GM18868 (cell line): Measurements from ENCODE around the gene FRMD5.
"Not testable (repeated sequence)": the region's sequence is repeated elsewhere in the genome, so short reads cannot be mapped to it uniquely, and the experiment has no call there.

ENCODE experiments used
- ATAC-seq: cut with Tn5 transposase; IDR thresholded peaks from one replicate; pipeline ENCODE4 v1.9.1; 2021; ENCODE audit warnings: mild to moderate bottlenecking, moderate library complexity; ENCODE audit not compliant: unreplicated experiment

The FRMD5 gene

GRCh38 chr15:43867096-43867495, 328.0 kb downstream of the FRMD5 start:
- no peak for ATAC-seq

DNA sequence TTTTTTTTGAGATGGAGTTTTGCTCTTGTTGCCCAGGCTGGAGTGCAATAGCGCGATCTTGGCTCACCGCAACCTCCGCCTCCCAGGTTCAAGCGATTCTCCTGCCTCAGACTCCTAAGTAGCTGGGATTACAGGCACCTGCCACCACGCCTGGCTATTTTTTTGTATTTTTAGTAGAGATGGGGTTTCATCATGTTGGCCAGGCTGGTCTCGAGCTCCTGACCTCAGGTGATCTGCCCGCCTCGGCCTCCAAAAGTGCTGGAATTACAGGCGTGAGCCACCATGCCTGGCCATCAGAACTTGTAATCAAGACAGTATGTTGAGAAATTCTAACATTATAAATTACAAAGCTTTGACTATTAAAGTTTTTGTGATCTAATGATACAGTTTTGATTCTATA, 328.4 kb downstream of the FRMD5 start:
- not testable (repeated sequence) for ATAC-seq

GRCh38 chr15:43859546-43859945, 335.5 kb downstream of the FRMD5 start:
- ATAC-seq: no peak

GRCh38 chr15:43854801-43855200, 340.3 kb downstream of the FRMD5 start:
- no peak for ATAC-seq

GRCh38 chr15:43852607-43853006, 342.5 kb downstream of the FRMD5 start:
- ATAC-seq: no peak

DNA sequence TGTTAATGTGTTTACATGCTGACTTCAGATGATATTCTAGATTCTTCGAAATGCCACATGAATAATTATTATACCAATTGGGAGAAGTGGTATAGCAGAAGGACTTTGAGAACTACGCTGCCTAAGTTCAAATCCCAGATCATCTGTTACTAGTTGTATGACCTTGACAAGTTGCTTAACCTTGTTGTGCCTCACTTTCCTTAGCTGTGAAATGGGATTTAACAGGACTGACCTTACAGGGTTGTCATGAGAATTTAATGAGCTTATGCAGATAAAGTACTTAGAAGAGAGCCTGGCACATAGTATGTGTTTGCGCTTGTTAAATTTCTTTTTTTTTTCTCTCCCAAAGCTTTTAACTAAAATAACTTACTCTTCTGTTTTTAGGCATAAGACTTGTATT, 343.8 kb downstream of the FRMD5 start:
- no peak for ATAC-seq

- no peak for ATAC-seq
Measured at GRCh38 chr15:43845421-43845820, 349.6 kb downstream of the FRMD5 start.

GRCh38 chr15:43832485-43832884, 362.6 kb downstream of the FRMD5 start:
- ATAC-seq: not testable (repeated sequence)

DNA sequence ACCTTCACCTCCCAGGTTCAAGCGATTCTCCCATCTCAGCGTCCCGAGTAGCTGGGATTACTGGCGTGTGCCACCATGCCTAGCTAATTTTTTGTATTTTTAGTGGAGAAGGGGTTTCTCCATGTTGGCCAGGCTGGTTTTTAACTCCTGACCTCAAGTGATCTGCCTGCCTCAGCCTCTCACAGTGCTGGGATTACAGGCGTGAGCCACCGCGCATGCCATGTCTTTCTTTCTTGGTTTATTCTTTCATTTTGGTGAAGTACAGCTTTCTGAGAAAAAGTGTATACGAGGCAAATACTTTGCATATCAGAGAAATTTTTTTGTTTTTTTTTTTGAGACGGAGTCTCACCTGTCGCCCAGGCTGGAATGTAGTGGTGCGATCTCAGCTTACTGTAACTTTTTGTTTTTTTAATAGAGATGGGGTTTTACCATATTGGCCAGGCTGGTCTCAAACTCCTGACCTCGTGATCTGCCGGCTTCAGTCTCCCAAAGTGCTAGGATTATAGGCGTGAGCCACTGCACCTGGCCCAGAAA, 363.5 kb downstream of the FRMD5 start:
- not testable (repeated sequence) for ATAC-seq

GRCh38 chr15:43830691-43831275, 364.3 kb downstream of the FRMD5 start:
- not testable (repeated sequence) for ATAC-seq

GRCh38 chr15:43829951-43830540, 365.0 kb downstream of the FRMD5 start:
- ATAC-seq: not testable (repeated sequence)

- no peak for ATAC-seq
Measured at GRCh38 chr15:43828061-43828657, 366.9 kb downstream of the FRMD5 start.

- ATAC-seq: peak; percentile 59
Measured at GRCh38 chr15:43826508-43827341, 368.3 kb downstream of the FRMD5 start, which contains the start of gene WDR76. Gene WDR76 (plus strand): TSS chr15:43827002. CDS start chr15:43827033, 31 bp downstream.

GRCh38 chr15:43826029-43826507, 369.0 kb downstream of the FRMD5 start:
- no peak for ATAC-seq

GRCh38 chr15:43825305-43825704, 369.8 kb downstream of the FRMD5 start:
- not testable (repeated sequence) for ATAC-seq

DNA sequence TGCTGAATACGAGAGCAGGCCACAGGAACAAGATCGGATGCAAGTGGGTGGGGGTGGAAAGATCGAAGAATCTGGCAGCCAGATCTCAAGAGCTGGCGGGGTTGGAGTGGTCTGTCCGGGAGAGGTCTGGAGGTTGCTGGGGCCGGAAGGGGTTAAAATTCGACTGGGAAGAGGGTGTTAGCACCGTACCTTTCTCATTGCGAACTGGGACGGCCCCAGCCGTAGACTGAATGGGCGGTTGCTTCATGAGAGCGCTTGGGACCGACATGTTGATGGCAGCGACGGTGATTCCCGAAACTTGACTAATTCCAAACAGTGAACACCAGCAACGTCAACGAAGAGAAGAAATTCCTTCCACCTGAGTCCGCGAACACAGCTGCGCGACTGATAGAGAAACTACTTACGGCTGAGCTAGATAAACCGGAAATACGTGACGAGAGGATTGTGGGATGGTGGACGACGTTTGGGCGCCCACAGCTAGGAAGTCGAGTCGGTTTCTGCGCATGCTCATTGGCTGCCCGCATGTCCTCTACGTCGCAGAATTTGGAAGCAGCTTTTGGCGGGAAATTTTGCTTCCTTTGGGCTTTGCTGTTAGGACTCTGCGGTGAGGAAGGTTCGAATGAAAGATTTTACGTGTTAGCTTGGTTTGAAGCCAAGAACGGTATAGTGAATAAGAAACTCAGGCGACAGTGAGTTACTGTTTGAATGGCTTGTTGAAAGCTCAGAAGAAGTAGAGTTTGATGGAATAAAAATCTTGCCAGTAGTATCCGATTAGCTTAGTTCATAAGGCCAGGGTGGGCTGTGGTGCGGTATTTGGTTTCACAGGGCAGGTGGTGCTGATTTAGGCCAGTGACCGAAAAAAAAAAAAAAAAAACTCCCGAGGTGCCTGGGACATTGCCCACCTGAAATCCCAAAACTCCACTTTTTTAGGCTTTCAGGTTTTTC, 370.5 kb downstream of the FRMD5 start, which contains the start of gene MFAP1:
Gene MFAP1 (minus strand): TSS at position 389 of the 945 bp plus-strand sequence. CDS start 121 bp downstream, at position 268.
- ATAC-seq: peak; percentile 84

GRCh38 chr15:43821505-43821904, 373.6 kb downstream of the FRMD5 start:
- ATAC-seq: no peak
